ENCODE measurements around the gene STEAP2. TPM values are rescaled to one million over a fixed set of nuclear protein-coding genes. Genes with fewer than 3 reads are reported as not detected.
A peak's percentile ranks its signal among the peaks of the same experiment; 100 is the strongest.

Gene STEAP2
- total RNA-seq, 4 donors from 2014 or later, result 2.9 to 13.2 (median 3.9) TPM

DNA sequence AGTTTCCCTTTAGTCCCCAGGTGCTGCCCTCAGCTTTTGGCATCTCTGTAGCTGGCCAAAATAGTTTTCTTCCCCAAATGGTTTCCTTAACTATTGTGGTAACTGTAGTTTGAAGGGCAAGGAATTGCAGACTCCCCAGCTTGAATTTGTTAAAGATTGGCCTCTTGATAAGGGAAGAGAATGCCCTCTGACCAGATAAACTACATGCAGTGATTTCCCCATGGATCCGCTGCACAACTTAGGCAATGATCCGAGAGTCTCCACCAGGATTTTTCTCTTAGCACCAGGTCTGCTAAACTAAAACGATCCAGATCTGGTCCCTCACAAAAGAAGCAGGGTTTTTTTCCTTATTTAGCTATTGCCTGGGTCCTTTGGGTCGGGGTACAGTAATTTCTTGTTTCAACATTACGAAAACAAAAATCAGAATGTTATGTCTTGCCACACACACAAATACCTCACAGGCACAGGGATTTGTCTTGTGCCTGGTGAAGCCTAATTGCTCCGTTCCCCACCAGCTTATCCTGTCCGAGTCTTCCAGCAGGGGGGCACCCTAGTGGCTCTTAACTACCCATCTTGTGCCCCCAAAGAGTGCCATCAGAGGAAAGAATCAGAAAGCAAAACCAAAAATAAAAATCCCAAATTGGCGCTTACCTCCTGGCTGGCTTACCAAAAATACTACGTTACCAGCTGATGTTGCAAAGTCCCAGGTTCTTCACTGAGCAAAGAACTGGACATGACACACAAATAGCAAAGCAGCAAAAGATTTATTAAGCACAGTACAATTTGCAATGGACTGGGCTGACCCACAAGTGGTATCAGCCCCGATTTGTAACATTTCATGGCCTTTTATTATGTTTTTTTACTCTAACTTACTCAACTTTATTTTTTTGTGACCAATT, 16.4 kb upstream of the STEAP2 start:
- Histone ChIP-seq H3K27me3 (no peaks in the 10 kb centered on the region), H3K9me3 (no peaks in the 10 kb centered on the region), H3K4me1 (no peaks in the 10 kb centered on the region), H3K36me3 (no peaks in the 10 kb centered on the region), H3K4me3 (no peak overlapping the region), H3K27ac (no peak overlapping the region)
- no peak for TF ChIP-seq EP300 (IDR thresholded peaks at IDR 0.05)
- no peak for TF ChIP-seq POLR2A (IDR thresholded peaks at IDR 0.05)
- TF ChIP-seq POLR2AphosphoS5 (IDR thresholded peaks at IDR 0.05), result no peak
- TF ChIP-seq, protein P1, sequence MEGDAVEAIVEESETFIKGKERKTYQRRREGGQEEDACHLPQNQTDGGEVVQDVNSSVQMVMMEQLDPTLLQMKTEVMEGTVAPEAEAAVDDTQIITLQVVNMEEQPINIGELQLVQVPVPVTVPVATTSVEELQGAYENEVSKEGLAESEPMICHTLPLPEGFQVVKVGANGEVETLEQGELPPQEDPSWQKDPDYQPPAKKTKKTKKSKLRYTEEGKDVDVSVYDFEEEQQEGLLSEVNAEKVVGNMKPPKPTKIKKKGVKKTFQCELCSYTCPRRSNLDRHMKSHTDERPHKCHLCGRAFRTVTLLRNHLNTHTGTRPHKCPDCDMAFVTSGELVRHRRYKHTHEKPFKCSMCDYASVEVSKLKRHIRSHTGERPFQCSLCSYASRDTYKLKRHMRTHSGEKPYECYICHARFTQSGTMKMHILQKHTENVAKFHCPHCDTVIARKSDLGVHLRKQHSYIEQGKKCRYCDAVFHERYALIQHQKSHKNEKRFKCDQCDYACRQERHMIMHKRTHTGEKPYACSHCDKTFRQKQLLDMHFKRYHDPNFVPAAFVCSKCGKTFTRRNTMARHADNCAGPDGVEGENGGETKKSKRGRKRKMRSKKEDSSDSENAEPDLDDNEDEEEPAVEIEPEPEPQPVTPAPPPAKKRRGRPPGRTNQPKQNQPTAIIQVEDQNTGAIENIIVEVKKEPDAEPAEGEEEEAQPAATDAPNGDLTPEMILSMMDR (IDR thresholded peaks at IDR 0.05), result no peak
- DNase-seq (ENCODE audit: low spot score in 2 of 2), result no peak
- WGBS, result 78% methylated on average over 10 of the region's 10 CpGs

DNA sequence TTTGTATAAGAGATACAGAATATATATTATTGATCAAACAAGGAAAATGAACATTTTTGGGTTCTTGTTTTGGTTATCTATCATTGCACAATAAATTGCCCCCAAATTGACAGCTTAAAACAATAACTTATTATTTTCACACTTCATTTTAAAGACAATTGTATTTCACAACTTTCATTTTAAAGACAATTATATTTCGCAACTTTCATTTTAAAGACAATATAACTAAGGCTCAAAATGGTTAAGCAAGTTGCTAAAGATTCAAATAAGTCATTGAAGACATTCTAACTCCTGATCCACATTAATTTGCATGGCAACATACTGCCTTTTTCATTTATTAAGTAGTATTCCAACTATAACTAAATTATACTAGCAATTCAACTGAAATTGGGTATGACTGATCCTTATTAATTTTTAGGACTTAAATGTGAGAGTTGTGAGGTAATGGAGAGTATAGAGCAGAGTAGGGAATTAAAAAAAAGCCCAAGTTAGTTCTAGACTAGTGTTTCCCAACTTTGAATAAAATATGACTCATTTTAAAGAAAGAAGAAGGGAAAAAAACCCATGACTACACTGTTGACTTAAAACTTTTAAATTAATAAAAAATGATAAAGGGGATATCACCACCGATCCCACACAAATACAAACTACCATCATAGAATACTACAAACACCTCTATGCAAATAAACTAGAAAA, 9.9 kb upstream of the STEAP2 start:
- WGBS, result 93% methylated on average over 2 of the region's 2 CpGs
- Histone ChIP-seq H3K4me3 (no peak overlapping the region), H3K9me3 (no peaks in the 10 kb centered on the region), H3K27ac (no peak overlapping the region), H3K36me3 (no peaks in the 10 kb centered on the region), H3K4me1 (no peaks in the 10 kb centered on the region), H3K27me3 (no peaks in the 10 kb centered on the region)
- TF ChIP-seq POLR2AphosphoS5 (IDR thresholded peaks at IDR 0.05) (no peak), EP300 (IDR thresholded peaks at IDR 0.05) (no peak), POLR2A (IDR thresholded peaks at IDR 0.05) (no peak)
- TF ChIP-seq, protein P1 (IDR thresholded peaks at IDR 0.05), result no peak
- DNase-seq (ENCODE audit: low spot score in 2 of 2), result no peak

DNA sequence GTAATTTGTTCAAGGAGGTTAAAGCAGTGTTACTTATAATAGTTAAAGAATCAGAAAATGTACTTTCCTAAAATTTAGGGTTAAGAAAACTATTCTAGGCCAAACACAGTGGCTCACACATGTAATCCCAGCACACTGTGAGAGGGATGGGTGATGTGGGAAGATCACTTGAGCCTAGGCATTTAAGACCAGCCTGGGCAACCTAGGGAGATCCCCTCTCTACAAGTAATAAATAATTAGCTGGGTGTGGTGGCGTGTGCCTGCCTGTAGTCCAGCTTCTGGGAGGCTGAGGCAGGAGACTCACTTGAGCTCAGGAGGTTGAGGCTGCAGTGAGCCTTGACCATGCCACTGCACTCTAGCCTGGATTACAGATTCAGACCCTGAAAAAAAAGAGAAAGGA, 3.6 kb upstream of the STEAP2 start:
- no peaks in the 10 kb centered on the region for H3K27me3 ChIP-seq
- DNase-seq (ENCODE audit: low spot score in 2 of 2), result no peak
- H3K4me3 ChIP-seq, result no peak overlapping the region
- 90% methylated on average over 1 of the region's 1 CpG for whole genome bisulfite sequencing
- peaks cover 22% of the 10 kb centered on the region for H3K4me1 ChIP-seq
- no peak for TF ChIP-seq EP300 (IDR thresholded peaks at IDR 0.05)
- no peak for TF ChIP-seq POLR2A (IDR thresholded peaks at IDR 0.05)
- H3K36me3 ChIP-seq, result no peaks in the 10 kb centered on the region
- H3K9me3 ChIP-seq, result no peaks in the 10 kb centered on the region
- H3K27ac ChIP-seq, result no peak overlapping the region

DNA sequence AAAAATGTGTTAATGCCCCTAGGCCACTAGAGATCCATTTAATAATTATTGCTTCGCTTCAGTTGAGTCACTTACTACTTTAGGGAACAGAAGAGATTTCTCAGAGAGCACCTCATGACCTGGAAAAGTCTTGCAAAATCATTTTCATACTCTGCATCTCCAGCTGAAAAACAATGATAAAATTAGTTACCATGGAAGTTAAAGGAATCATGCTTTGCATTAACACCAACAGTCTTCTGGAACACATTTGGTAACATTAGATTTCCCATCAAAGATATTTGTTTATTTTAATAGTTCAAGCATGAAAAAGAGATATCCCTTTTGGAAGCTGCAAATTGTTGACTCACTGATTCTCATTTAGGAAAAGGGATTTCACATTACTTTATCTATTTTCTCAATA, 1.8 kb upstream of the STEAP2 start:
- Histone ChIP-seq H3K9me3 (no peaks in the 10 kb centered on the region), H3K27ac (no peak overlapping the region), H3K36me3 (no peaks in the 10 kb centered on the region), H3K27me3 (no peaks in the 10 kb centered on the region), H3K4me3 (no peak overlapping the region), H3K4me1 (peaks cover 22% of the 10 kb centered on the region)
- 26% methylated on average over 1 of the region's 1 CpG for WGBS
- DNase-seq (ENCODE audit: low spot score in 2 of 2), result no peak
- TF ChIP-seq POLR2A (IDR thresholded peaks at IDR 0.05) (no peak), EP300 (IDR thresholded peaks at IDR 0.05) (no peak), POLR2AphosphoS5 (IDR thresholded peaks at IDR 0.05) (no peak)
- TF ChIP-seq, protein P1 (IDR thresholded peaks at IDR 0.05), result no peak

DNA sequence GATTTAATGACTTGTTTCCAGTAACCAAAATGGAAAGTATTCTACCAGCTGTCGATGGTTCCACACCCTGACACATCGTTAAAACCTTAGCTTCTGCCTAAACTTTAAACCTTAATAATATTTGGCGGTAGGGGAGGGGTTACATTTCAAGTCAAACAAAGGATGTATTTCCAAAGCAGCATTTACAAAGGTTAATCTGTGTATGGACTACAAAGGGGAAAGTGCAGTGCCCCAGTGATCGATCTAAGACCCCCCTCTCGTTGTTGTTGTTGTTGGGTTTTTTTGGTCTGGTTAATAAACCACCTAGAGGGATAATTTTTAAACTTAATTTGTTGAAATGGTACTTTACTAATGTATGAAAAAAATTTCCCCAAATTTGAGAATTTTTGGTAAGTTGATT, 1.1 kb upstream of the STEAP2 start:
- H3K4me3 ChIP-seq, result no peak overlapping the region
- H3K27ac ChIP-seq, result peak overlapping the region; percentile 71

More for the DNA sequence above, 1.1 kb upstream of the STEAP2 start:
- Histone ChIP-seq H3K36me3 (no peaks in the 10 kb centered on the region), H3K27me3 (no peaks in the 10 kb centered on the region), H3K4me1 (peaks cover 22% of the 10 kb centered on the region), H3K9me3 (no peaks in the 10 kb centered on the region)
- 74% methylated on average over 5 of the region's 5 CpGs for WGBS
- DNase-seq (ENCODE audit: low spot score in 2 of 2), result no peak
- no peak for TF ChIP-seq EP300 (IDR thresholded peaks at IDR 0.05)
- no peak for TF ChIP-seq POLR2AphosphoS5 (IDR thresholded peaks at IDR 0.05)
- no peak for TF ChIP-seq POLR2A (IDR thresholded peaks at IDR 0.05)
- TF ChIP-seq, protein P1 (IDR thresholded peaks at IDR 0.05), result no peak

Measured in suprapubic skin (tissue), 4 donors.